ENCODE data around the gene B3GNT7. TPM values are rescaled to one million over a fixed set of nuclear protein-coding genes. Genes with fewer than 3 reads are reported as not detected.

B3GNT7 gene, protein sequence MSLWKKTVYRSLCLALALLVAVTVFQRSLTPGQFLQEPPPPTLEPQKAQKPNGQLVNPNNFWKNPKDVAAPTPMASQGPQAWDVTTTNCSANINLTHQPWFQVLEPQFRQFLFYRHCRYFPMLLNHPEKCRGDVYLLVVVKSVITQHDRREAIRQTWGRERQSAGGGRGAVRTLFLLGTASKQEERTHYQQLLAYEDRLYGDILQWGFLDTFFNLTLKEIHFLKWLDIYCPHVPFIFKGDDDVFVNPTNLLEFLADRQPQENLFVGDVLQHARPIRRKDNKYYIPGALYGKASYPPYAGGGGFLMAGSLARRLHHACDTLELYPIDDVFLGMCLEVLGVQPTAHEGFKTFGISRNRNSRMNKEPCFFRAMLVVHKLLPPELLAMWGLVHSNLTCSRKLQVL
- 10 to 100 TPM in 1 of 2 donors, 1 to 10 TPM in 1; 8.6 to 22.1 TPM for total RNA-seq

DNA sequence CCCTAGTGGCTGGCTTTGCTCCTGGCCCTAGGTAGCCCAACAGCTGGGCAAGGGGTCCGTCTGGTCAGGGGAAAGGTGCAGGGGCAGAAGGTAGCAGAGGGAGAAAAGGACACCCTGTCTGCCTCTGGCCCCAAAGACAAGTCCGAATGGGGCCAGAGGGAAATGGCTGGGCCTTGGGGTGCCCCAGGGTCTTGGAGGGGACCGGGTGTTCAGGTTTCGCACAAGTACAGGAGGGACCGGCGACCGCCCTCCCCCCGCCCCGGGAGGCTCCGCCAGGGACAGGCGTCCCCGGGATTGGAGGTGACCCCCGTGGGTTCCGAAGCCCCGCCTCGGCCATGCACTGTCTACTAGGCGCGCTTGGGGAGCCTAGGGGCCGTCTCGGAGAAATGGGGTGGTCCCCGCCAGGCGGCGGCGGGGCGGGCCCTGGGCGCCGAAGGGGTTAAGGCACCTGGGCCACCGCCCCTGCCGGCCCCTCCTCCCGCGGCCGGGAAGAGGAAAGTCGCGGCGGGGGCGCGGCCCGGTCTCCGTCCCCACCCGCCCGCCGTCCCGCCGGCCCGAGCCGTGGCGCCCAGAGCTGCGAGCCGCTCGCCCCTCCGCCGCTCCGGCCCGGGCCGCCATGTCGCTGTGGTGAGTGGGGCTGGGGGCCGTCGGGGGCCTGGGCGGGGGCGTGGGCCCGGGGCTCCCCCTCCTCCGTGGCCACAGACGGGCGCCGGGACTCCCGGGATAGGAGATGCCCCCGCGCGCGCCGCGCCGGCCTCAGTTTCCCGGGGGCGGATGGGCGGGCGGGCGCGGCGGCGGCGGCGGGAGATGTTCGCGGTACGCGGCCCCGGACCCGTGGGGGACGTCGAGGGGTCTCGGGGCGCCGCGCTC lies at the start of gene B3GNT7:
Gene B3GNT7, plus strand, starts transcription at position 523 of the 870 bp plus-strand sequence. Its CDS starts 94 bp downstream, at position 617.
- intact Hi-C loops (cut with DNase I): loop anchor here (10.0 kb wide), 1 partner anchor 161 kb away; no protein-coding TSS in a partner anchor
- Histone ChIP-seq H3K4me1 (peaks cover 62% of the 10 kb centered on the region), H3K27ac (peak within 1 kb of the TSS; percentile 9 to 85 (median 74)), H3K9me3 (no peaks in the 10 kb centered on the region), H3K27me3 (no peaks in the 10 kb centered on the region), H3K36me3 (replicated peaks in 1 of 2; ENCODE audit: insufficient read depth in 1 of 2, low read depth in 2 of 2) (peaks cover 3% of the 10 kb centered on the region in 2 donors), H3K4me3 (peak within 1 kb of the TSS; percentile 10 to 85)
- TF ChIP-seq CTCF (IDR thresholded peaks at IDR 0.05): no peak
- TF ChIP-seq POLR2A (IDR thresholded peaks at IDR 0.05): peak in 1 of 3 donors; percentile 10
- peak; percentile 60 for ATAC-seq
- DNase-seq: peak; percentile 50 to 69 (median 56)
- WGBS, 2 donors: 1 to 3% methylated on average over 16 to 53 of the region's 95 CpGs

GRCh38 chr2:231347081-231347480 lies 48.4 kb upstream of the B3GNT7 start:
- peak; percentile 38 for ATAC-seq
- WGBS, 2 donors: 41 to 53% methylated on average over 5 of the region's 5 CpGs
- Histone ChIP-seq H3K4me3 (no peak overlapping the region), H3K9me3 (no peaks in the 10 kb centered on the region), H3K4me1 (peaks cover 16% of the 10 kb centered on the region), H3K27ac (no peak overlapping the region), H3K36me3 (replicated peaks in 1 of 2; ENCODE audit: insufficient read depth in 1 of 2, low read depth in 2 of 2) (no peaks in the 10 kb centered on the region), H3K27me3 (no peaks in the 10 kb centered on the region)
- intact Hi-C loops (cut with DNase I): no loop called here
- DNase-seq: peak in 1 of 4 donors; percentile 56
- TF ChIP-seq POLR2A (IDR thresholded peaks at IDR 0.05) (no peak), CTCF (IDR thresholded peaks at IDR 0.05) (no peak)

GRCh38 chr2:231347638-231348037 lies 47.9 kb upstream of the B3GNT7 start:
- peaks cover 16% of the 10 kb centered on the region for H3K4me1 ChIP-seq
- intact Hi-C loops (cut with DNase I): no loop called here
- no peak overlapping the region for H3K27ac ChIP-seq
- TF ChIP-seq CTCF (IDR thresholded peaks at IDR 0.05): no peak
- no peak for TF ChIP-seq POLR2A (IDR thresholded peaks at IDR 0.05)
- H3K4me3 ChIP-seq: no peak overlapping the region
- H3K9me3 ChIP-seq: no peaks in the 10 kb centered on the region
- 80 to 97% methylated on average over 1 of the region's 1 CpG for WGBS, 2 donors
- H3K27me3 ChIP-seq: no peaks in the 10 kb centered on the region
- DNase-seq: no peak
- no peak for ATAC-seq
- no peaks in the 10 kb centered on the region for H3K36me3 ChIP-seq (replicated peaks in 1 of 2; ENCODE audit: insufficient read depth in 1 of 2, low read depth in 2 of 2)

GRCh38 chr2:231348173-231348572 lies 47.3 kb upstream of the B3GNT7 start:
- Histone ChIP-seq H3K36me3 (replicated peaks in 1 of 2; ENCODE audit: insufficient read depth in 1 of 2, low read depth in 2 of 2) (no peaks in the 10 kb centered on the region), H3K27me3 (no peaks in the 10 kb centered on the region), H3K4me3 (no peak overlapping the region), H3K9me3 (no peaks in the 10 kb centered on the region), H3K4me1 (peaks cover 16% of the 10 kb centered on the region), H3K27ac (no peak overlapping the region)
- ATAC-seq (no peak), DNase-seq (no peak)
- intact Hi-C loops (cut with DNase I): no loop called here
- TF ChIP-seq POLR2A (IDR thresholded peaks at IDR 0.05) (no peak), CTCF (IDR thresholded peaks at IDR 0.05) (no peak)
- 84 to 94% methylated on average over 2 of the region's 2 CpGs for WGBS, 2 donors

All from body of pancreas (tissue), 4 donors.